HCT116 (cell line): Measurements from ENCODE around the gene STARD4. TPM values are rescaled to one million over a fixed set of nuclear protein-coding genes. Genes with fewer than 3 reads are reported as not detected.

ENCODE experiments used
- ATAC-seq: fragments of 200-7000 bp; cut with Tn5 transposase; 2 replicates; pipeline ENCODE4 v1.9.1; 2020; ENCODE audit warnings: mild to moderate bottlenecking, moderate library complexity
- BruUV-seq: library from RNA; stranded (reverse); fragments of 400-500 nt; replicated peaks from 2 replicates; lab custom pipeline; 2021; lab: Mats Ljungman, UMichigan
- CTCF ChIA-PET: fragments of 300-600 bp; sonication (Branson Sonifier 250); formaldehyde crosslinking; loops from one replicate; lab custom pipeline; 2021; ENCODE audit warnings: antibody characterized with exemption; lab: Charles Lee
- POLR2A ChIA-PET: fragments of 300-600, 350-600 bp; sonication (Branson Sonifier 250); formaldehyde crosslinking; loops from one replicate; lab custom pipeline; 2021; ENCODE audit warnings: antibody characterized with exemption; lab: Charles Lee
- RAD21 ChIA-PET, 2 experiments: fragments of 300-600 bp; sonication (Branson Sonifier 250); formaldehyde crosslinking; loops; one replicate each; lab custom pipeline; 2023; ENCODE audit warnings: low total read pairs in 2 of 2; ENCODE audit not compliant: uncharacterized antibody in 2 of 2, unreplicated experiment in 2 of 2, low non-redundant PET in 1 of 2; lab: Charles Lee
- DNase-seq: peaks from one replicate; pipeline ENCODE4 v3.0.0-alpha.2; 2010; ENCODE audit warnings: low read depth, low spot score
- H2AFZ ChIP-seq: fragments of 200-600 bp; shearing (Covaris generic), sonication (generic); 2 replicates; pipeline ENCODE4 v1.6.1; 2017; ENCODE audit warnings: low read depth, mixed run types, mixed read lengths, antibody characterized with exemption, low read length; ENCODE audit not compliant: poor library complexity, severe bottlenecking
- H3K27ac ChIP-seq: 2 replicates; pipeline ENCODE4 v1.5.1; 2012; ENCODE audit warnings: low read depth, low read length
- H3K27me3 ChIP-seq: fragments of 200-600 bp; sonication (generic); 2 replicates; pipeline ENCODE4 v1.6.1; 2016; ENCODE audit warnings: mixed run types, low read length, mixed read lengths; ENCODE audit not compliant: insufficient read depth
- H3K36me3 ChIP-seq, 2 experiments: fragments of 200-500 bp in 1 of 2; fragments of 200-600 bp in 1 of 2; sonication (Bioruptor generic) in 1 of 2; sonication (generic) in 1 of 2; 2 replicates each; pipeline versions ENCODE4 v1.5.1 to v1.6.1; 2014 to 2016; ENCODE audit warnings: low read length in 2 of 2, inconsistent platforms in 1 of 2, mixed read lengths in 1 of 2, mixed run types in 1 of 2; ENCODE audit not compliant: insufficient read depth in 2 of 2, control insufficient read depth in 1 of 2
- H3K4me1 ChIP-seq, 2 experiments: fragments of 200-600 bp in 1 of 2; sonication (generic) in 1 of 2; 2 replicates each; pipeline versions ENCODE4 v1.5.1 to v1.6.1; 2012 to 2017; ENCODE audit warnings: low read length in 2 of 2, inconsistent platforms in 1 of 2, mild to moderate bottlenecking in 1 of 2, mixed read lengths in 1 of 2, mixed run types in 1 of 2, moderate library complexity in 1 of 2; ENCODE audit not compliant: insufficient read depth in 2 of 2, control insufficient read depth in 1 of 2
- H3K4me2 ChIP-seq: fragments of 200-600 bp; sonication (generic); 2 replicates; pipeline ENCODE4 v1.6.1; 2017; ENCODE audit warnings: mixed run types, low read length, mixed read lengths
- H3K4me3 ChIP-seq, 2 experiments: fragments of 200-600 bp in 1 of 2; sonication (generic) in 1 of 2; replicated peaks in 1 of 2; 2 replicates each; pipeline ENCODE4 v1.5.1; 2011 to 2016; ENCODE audit warnings: low read length in 2 of 2, control low read depth in 1 of 2, low read depth in 1 of 2, mild to moderate bottlenecking in 1 of 2, mixed read lengths in 1 of 2, mixed run types in 1 of 2
- H3K79me2 ChIP-seq: fragments of 200-600 bp; sonication (generic); 2 replicates; pipeline ENCODE4 v1.6.1; 2017; ENCODE audit warnings: mild to moderate bottlenecking, mixed run types, low read length, moderate library complexity, mixed read lengths; ENCODE audit not compliant: insufficient read depth
- H3K9ac ChIP-seq: fragments of 200-600 bp; sonication (generic); 2 replicates; pipeline ENCODE4 v1.6.1; 2016; ENCODE audit warnings: low read length, mixed read lengths
- H3K9me2 ChIP-seq: fragments of 200-600 bp; sonication (generic), shearing (Covaris generic); 2 replicates; pipeline ENCODE4 v1.6.1; 2017; ENCODE audit warnings: mixed run types, mild to moderate bottlenecking, moderate library complexity; ENCODE audit not compliant: insufficient read depth
- H3K9me3 ChIP-seq, 2 experiments: fragments of 200-500 bp in 1 of 2; fragments of 200-600 bp in 1 of 2; sonication (Bioruptor generic) in 1 of 2; sonication (generic) in 1 of 2; 2 replicates each; pipeline ENCODE4 v1.6.1; 2014 to 2017; ENCODE audit warnings: low read length in 2 of 2, mixed read lengths in 2 of 2, inconsistent platforms in 1 of 2, low read depth in 1 of 2, mild to moderate bottlenecking in 1 of 2, mixed run types in 1 of 2, moderate library complexity in 1 of 2; ENCODE audit not compliant: control insufficient read depth in 1 of 2, insufficient read depth in 1 of 2
- H4K20me1 ChIP-seq: fragments of 200-600 bp; sonication (generic), shearing (Covaris generic); 2 replicates; pipeline ENCODE4 v1.6.1; 2017; ENCODE audit warnings: mixed run types, mild to moderate bottlenecking, moderate library complexity; ENCODE audit not compliant: insufficient read depth
- CEBPB ChIP-seq: IDR thresholded peaks from 2 replicates; pipeline ENCODE4 v1.6.1; 2012; ENCODE audit warnings: low read depth
- EGR1 ChIP-seq: IDR thresholded peaks from 2 replicates; pipeline ENCODE4 v1.6.1; 2012; ENCODE audit warnings: low read depth
- ELF1 ChIP-seq: IDR thresholded peaks from 2 replicates; pipeline ENCODE4 v1.6.1; 2012; ENCODE audit warnings: low read depth, borderline replicate concordance
- EZH2phosphoT487 ChIP-seq: fragments of 200-600 bp; IDR thresholded peaks from 2 replicates; pipeline ENCODE4 v1.6.1; 2018; ENCODE audit warnings: antibody characterized with exemption, borderline replicate concordance
- POLR2AphosphoS5 ChIP-seq: IDR thresholded peaks from 2 replicates; pipeline ENCODE4 v1.6.1; 2011; ENCODE audit warnings: mild to moderate bottlenecking, low read depth, low read length, moderate library complexity
- RAD21 ChIP-seq: IDR thresholded peaks from 2 replicates; pipeline ENCODE4 v1.6.1; 2012; ENCODE audit warnings: low read depth, mild to moderate bottlenecking
- SIN3A ChIP-seq: IDR thresholded peaks from 2 replicates; pipeline ENCODE4 v1.6.1; 2012; ENCODE audit warnings: low read depth
- SRF ChIP-seq: IDR thresholded peaks from 2 replicates; pipeline ENCODE4 v1.6.1; 2012; ENCODE audit warnings: low read depth
- TCF7L2 ChIP-seq: IDR thresholded peaks from 2 replicates; pipeline ENCODE4 v1.7.0; 2011; ENCODE audit warnings: borderline replicate concordance, inconsistent platforms; ENCODE audit not compliant: insufficient read depth, insufficient read length; ENCODE audit errors: extremely low read depth
- YY1 ChIP-seq: IDR thresholded peaks from 2 replicates; pipeline ENCODE4 v1.6.1; 2011; ENCODE audit warnings: low read length, low read depth, moderate library complexity, mild to moderate bottlenecking; ENCODE audit not compliant: insufficient replicate concordance; ENCODE audit errors: extremely low read depth
- ZNF274 ChIP-seq: fragments of 200-500 bp; sonication (Bioruptor generic); IDR thresholded peaks from 2 replicates; pipeline ENCODE4 v1.6.1; 2014; ENCODE audit warnings: mild to moderate bottlenecking, low read depth, low read length, inconsistent platforms
- intact Hi-C: fragments of 100-400 bp; cut with micrococcal nuclease; formaldehyde crosslinking; loops from 2 replicates; pipeline ENCODE4 v1.10.0; 2022
- total RNA-seq: library from RNA; stranded (reverse); gene quantifications from one replicate; pipeline ENCODE4 v1.2.1, GENCODE V29; 2021; ENCODE audit not compliant: unreplicated experiment
- TF ChIP-seq, protein P1 (sequence below): IDR thresholded peaks from 2 replicates; pipeline ENCODE4 v1.6.1; 2012
- TF ChIP-seq, protein P2 (sequence below): IDR thresholded peaks from 2 replicates; pipeline ENCODE4 v1.6.1; 2012; ENCODE audit warnings: low read depth
- TF ChIP-seq, protein P3 (sequence below), 3 experiments: fragments of 200-600 bp in 1 of 3; sonication (generic) in 1 of 3; IDR thresholded peaks in 2 of 3; conservative IDR thresholded peaks in 1 of 3; 2 replicates each; pipeline ENCODE4 v1.5.1; 2012 to 2017; ENCODE audit warnings: low read depth in 2 of 3, low read length in 2 of 3, antibody characterized with exemption in 1 of 3, borderline replicate concordance in 1 of 3, control low read depth in 1 of 3, mild to moderate bottlenecking in 1 of 3, mixed read lengths in 1 of 3, mixed run types in 1 of 3, moderate library complexity in 1 of 3; ENCODE audit not compliant: insufficient read depth in 1 of 3
- TF ChIP-seq, protein P4 (sequence below): IDR thresholded peaks from 2 replicates; pipeline ENCODE4 v1.6.1; 2012
- TF ChIP-seq, protein P5 (sequence below): IDR thresholded peaks from 2 replicates; pipeline ENCODE4 v1.6.1; 2011; ENCODE audit warnings: mild to moderate bottlenecking, low read length, moderate library complexity; ENCODE audit not compliant: insufficient replicate concordance; ENCODE audit errors: extremely low read depth

STARD4 gene
- total RNA-seq, 1 experiment from 2014 or later: 44.3 TPM

DNA sequence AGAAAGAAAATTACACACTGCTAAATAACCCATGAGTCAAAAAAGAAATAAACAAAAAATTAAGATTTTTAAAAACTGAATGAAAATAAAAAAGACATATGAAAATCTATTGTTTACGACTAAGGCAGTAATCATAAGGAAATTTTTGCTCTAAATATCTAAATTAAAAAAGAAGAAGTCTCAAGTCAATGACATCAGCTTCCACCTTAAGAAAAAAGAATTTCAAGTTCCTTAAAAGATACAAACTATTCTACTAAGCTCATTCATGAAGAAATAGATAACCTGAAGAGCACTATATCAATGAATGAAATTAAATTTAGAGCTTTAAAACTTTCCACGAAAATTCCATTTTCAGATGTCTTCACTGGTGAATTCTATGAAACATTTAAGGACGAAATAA lies 15.7 kb upstream of the STARD4 start:
- TF ChIP-seq TCF7L2 (no peak), EGR1 (no peak), RAD21 (no peak), POLR2AphosphoS5 (no peak), EZH2phosphoT487 (no peak), CEBPB (no peak), ZNF274 (no peak), YY1 (no peak), ELF1 (no peak), SRF (no peak), SIN3A (no peak)
- TF ChIP-seq, protein P1, sequence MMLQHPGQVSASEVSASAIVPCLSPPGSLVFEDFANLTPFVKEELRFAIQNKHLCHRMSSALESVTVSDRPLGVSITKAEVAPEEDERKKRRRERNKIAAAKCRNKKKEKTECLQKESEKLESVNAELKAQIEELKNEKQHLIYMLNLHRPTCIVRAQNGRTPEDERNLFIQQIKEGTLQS: no peak
- TF ChIP-seq, protein P2, sequence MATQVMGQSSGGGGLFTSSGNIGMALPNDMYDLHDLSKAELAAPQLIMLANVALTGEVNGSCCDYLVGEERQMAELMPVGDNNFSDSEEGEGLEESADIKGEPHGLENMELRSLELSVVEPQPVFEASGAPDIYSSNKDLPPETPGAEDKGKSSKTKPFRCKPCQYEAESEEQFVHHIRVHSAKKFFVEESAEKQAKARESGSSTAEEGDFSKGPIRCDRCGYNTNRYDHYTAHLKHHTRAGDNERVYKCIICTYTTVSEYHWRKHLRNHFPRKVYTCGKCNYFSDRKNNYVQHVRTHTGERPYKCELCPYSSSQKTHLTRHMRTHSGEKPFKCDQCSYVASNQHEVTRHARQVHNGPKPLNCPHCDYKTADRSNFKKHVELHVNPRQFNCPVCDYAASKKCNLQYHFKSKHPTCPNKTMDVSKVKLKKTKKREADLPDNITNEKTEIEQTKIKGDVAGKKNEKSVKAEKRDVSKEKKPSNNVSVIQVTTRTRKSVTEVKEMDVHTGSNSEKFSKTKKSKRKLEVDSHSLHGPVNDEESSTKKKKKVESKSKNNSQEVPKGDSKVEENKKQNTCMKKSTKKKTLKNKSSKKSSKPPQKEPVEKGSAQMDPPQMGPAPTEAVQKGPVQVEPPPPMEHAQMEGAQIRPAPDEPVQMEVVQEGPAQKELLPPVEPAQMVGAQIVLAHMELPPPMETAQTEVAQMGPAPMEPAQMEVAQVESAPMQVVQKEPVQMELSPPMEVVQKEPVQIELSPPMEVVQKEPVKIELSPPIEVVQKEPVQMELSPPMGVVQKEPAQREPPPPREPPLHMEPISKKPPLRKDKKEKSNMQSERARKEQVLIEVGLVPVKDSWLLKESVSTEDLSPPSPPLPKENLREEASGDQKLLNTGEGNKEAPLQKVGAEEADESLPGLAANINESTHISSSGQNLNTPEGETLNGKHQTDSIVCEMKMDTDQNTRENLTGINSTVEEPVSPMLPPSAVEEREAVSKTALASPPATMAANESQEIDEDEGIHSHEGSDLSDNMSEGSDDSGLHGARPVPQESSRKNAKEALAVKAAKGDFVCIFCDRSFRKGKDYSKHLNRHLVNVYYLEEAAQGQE: no peak
- TF ChIP-seq, protein P3, sequence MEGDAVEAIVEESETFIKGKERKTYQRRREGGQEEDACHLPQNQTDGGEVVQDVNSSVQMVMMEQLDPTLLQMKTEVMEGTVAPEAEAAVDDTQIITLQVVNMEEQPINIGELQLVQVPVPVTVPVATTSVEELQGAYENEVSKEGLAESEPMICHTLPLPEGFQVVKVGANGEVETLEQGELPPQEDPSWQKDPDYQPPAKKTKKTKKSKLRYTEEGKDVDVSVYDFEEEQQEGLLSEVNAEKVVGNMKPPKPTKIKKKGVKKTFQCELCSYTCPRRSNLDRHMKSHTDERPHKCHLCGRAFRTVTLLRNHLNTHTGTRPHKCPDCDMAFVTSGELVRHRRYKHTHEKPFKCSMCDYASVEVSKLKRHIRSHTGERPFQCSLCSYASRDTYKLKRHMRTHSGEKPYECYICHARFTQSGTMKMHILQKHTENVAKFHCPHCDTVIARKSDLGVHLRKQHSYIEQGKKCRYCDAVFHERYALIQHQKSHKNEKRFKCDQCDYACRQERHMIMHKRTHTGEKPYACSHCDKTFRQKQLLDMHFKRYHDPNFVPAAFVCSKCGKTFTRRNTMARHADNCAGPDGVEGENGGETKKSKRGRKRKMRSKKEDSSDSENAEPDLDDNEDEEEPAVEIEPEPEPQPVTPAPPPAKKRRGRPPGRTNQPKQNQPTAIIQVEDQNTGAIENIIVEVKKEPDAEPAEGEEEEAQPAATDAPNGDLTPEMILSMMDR (IDR thresholded peaks at IDR 0.05 in 2 of 3, conservative IDR thresholded peaks at IDR 0.05 in 1 of 3; ENCODE audit: borderline replicate concordance in 1 of 3, insufficient read depth in 1 of 3, low read depth in 2 of 3, low read length in 2 of 3): no peak
- TF ChIP-seq, protein P4, sequence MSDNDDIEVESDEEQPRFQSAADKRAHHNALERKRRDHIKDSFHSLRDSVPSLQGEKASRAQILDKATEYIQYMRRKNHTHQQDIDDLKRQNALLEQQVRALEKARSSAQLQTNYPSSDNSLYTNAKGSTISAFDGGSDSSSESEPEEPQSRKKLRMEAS: no peak
- TF ChIP-seq, protein P5, sequence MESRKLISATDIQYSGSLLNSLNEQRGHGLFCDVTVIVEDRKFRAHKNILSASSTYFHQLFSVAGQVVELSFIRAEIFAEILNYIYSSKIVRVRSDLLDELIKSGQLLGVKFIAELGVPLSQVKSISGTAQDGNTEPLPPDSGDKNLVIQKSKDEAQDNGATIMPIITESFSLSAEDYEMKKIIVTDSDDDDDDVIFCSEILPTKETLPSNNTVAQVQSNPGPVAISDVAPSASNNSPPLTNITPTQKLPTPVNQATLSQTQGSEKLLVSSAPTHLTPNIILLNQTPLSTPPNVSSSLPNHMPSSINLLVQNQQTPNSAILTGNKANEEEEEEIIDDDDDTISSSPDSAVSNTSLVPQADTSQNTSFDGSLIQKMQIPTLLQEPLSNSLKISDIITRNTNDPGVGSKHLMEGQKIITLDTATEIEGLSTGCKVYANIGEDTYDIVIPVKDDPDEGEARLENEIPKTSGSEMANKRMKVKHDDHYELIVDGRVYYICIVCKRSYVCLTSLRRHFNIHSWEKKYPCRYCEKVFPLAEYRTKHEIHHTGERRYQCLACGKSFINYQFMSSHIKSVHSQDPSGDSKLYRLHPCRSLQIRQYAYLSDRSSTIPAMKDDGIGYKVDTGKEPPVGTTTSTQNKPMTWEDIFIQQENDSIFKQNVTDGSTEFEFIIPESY: no peak
- TF ChIP-seq, all 23 proteins: peak for 0
- Histone ChIP-seq H3K9me2 (no peaks in the 10 kb centered on the region; the same call in 1 of the 2 replicates), H3K27ac (no peak overlapping the region), H2AFZ (no peak overlapping the region), H3K4me1 (peaks cover 0 to 19% of the 10 kb centered on the region in 2 experiments; a peak in 3 of 4 replicates), H3K4me3 (no peak overlapping the region), H4K20me1 (no peaks in the 10 kb centered on the region), H3K79me2 (no peaks in the 10 kb centered on the region), H3K27me3 (no peaks in the 10 kb centered on the region), H3K36me3 (no peaks in the 10 kb centered on the region), H3K9me3 (no peaks in the 10 kb centered on the region), H3K9ac (no peak overlapping the region), H3K4me2 (no peak overlapping the region)
- POLR2A ChIA-PET: no interaction called here
- no TSS peak for BruUV-seq
- intact Hi-C loops: no loop called here
- RAD21 ChIA-PET: no interaction called here
- DNase-seq (no peak), ATAC-seq (no peak)
- CTCF ChIA-PET: no interaction called here
